ENCODE data around the gene MINAR2. TPM values are rescaled to one million over a fixed set of nuclear protein-coding genes. Genes with fewer than 3 reads are reported as not detected.

MINAR2 gene
- total RNA-seq, 1 donor from 2014 or later = not detected

DNA sequence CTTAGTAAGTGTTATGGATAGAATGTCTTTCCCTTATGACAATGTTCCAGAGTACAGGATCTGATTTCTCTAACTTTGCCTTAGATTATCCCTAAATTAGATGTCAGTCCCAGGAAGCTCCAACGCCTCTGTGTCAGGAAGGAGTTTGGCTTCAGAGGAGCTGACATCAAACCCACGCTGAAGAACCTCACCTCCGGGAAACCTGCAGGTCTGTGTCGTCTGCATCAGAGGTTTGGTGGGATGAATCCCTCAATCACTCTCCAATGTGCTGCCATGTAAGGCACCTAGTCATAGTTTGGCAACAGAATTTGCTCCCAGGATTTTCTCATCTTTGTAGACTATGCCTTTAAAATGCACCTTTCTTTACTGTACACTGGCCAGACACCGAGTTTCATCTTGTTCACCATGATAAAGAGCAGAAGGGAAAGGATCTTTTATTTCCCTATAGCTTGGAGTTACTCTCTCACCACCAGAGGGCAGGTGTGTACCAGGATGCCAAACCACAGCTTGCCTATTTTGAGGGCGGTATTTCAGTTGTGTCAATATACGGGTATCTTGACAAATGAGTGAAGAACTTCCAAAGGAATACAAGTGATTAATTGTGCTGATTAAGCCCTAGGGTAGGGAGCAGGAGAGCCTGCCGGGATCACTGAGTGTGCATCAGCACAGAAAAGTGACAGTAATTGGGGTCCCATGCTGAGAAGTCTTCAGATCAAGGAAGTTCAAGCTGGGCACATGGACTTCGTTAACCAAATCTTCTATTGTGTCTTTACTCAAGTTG, 23.4 kb downstream of the MINAR2 start:
- no peak for DNase-seq (ENCODE audit: low read depth, low spot score)

- no peak for DNase-seq (ENCODE audit: low read depth, low spot score)
These were observed 25.5 kb downstream of the MINAR2 start for GRCh38 chr5:129773376-129773775.

GRCh38 chr5:129781594-129781993, 33.7 kb downstream of the MINAR2 start:
- DNase-seq (ENCODE audit: low read depth, low spot score) = no peak

DNA sequence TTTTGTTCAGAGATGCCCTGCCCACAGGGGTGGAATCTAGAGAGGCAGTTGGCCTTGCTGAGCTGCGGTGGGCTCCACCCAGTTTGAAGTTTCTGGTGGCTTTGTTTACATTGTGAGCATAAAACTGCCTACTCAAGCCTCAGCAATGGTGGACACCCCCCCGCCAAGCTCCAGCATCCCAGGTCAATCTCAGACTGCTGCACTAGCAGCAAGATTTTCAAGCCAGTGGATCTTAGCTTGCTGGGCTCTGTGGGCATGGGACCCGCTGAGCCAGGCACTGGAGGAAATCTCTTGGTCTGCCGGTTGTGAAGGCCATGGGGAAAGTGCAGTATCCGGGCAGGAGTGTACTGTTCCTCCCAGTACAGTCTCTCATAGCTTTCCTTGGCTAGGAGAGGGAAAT, 55.5 kb downstream of the MINAR2 start:
- no peak for DNase-seq (ENCODE audit: low read depth, low spot score)

DNA sequence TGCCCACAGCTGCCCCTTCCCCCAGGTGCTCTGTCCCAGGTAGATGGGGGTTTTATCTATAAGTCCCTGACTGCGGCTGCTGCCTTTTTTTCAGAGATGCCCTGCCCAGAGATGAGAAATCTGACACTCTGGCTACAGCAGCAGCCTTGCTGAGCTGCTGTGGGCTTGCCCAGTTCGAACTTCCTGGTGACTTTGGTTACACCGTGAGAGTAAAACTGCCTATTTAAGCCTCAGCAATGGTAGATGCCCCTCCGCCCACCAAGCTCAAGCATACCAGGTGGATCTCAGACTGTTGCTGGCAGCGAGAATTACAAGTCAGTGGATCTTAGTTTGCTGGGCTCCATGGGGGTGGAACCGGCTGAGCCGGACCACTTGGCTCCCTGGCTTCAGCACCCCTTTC, 56.8 kb downstream of the MINAR2 start:
- DNase-seq (ENCODE audit: low read depth, low spot score) = no peak

DNA sequence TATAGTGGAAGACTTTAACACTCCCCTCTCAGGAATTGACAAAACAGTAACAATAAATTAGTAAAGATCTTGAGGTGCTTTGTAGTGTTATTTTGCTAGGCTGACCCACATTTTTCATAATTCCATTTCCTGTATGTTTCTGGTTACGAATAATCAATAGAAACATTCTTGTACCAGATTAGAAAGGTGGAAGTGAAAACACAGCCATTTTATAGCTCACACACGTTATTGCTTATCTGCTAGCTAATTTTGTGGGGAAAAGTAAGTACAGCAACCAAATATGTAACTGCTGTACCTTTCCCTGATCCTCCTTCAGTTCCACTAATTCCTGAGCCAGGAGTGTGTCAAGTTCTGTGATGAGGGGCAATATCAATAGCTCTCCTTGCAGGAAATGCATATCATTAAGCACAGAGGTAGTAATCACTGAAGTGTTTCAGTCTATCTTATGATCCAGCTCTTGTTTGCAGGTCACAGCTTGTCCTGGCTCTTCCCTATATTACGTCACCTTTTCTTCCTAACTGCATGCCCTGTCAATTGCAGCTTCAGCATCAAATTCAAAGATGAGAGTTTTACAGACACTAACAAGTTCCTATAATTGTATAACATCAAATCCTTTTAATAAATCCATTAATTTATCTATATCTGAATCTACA, 59.4 kb downstream of the MINAR2 start:
- DNase-seq (ENCODE audit: low read depth, low spot score) = no peak

Other genes with a start within 250 kb of the MINAR2 start
- 2.1 and 3.6 TPM in 2 replicates for gene CHSY3, start 156.4 kb downstream of the MINAR2 start, total RNA-seq

Data from pulmonary artery endothelial cell (primary cell).